Ovary (tissue), 3 donors: ENCODE measurements around the gene CCDC148.

Source experiments
- CTCF ChIP-seq, 3 donors: fragments of 450-650 bp in 2 of 3; fragments of 200-600 bp in 1 of 3; IDR thresholded peaks; one replicate each; pipeline versions ENCODE4 v1.5.1 to v1.8.0; 2016 to 2022; ENCODE audit warnings: antibody characterized with exemption in 3 of 3, mild to moderate bottlenecking in 1 of 3
- EP300 ChIP-seq: sonication (generic); formaldehyde crosslinking; IDR thresholded peaks from one replicate; pipeline ENCODE4 v1.6.1; 2017; ENCODE audit warnings: antibody characterized with exemption
- POLR2A ChIP-seq: fragments of 450-650 bp; IDR thresholded peaks from one replicate; pipeline ENCODE4 v1.6.1; 2017; ENCODE audit warnings: antibody characterized with exemption, mild to moderate bottlenecking, moderate library complexity
- donor health status: DM: no; HTN: no; CAD: no.

- no peak for TF ChIP-seq POLR2A
- no peak for TF ChIP-seq CTCF (IDR thresholded peaks at IDR 0.05)
- no peak for TF ChIP-seq EP300
These were observed 318.3 kb downstream of the CCDC148 start for GRCh38 chr2:158138255-158138654.
